GM23248 (cell line): ENCODE measurements around the gene CACNA1D.

Experiments used
- EZH2 ChIP-seq: fragments of 200-600 bp; sonication (generic); IDR thresholded peaks from 2 replicates; pipeline ENCODE4 v1.6.1; 2018; ENCODE audit warnings: antibody characterized with exemption, mild to moderate bottlenecking; ENCODE audit not compliant: insufficient read depth, poor library complexity, severe bottlenecking
- EZH2phosphoT487 ChIP-seq: fragments of 200-600 bp; sonication (generic); IDR thresholded peaks from 2 replicates; pipeline ENCODE4 v1.6.1; 2018; ENCODE audit warnings: antibody characterized with exemption, moderate library complexity, mild to moderate bottlenecking, low read depth; ENCODE audit not compliant: insufficient read depth

GRCh38 chr3:53843195-53844177 lies 349.1 kb downstream of the CACNA1D start:
- no peak for TF ChIP-seq EZH2
- no peak for TF ChIP-seq EZH2phosphoT487
